ENCODE data around the gene PLS1. TPM values are rescaled to one million over a fixed set of nuclear protein-coding genes. Genes with fewer than 3 reads are reported as not detected.
"Not testable (repeated sequence)": the region's sequence is repeated elsewhere in the genome, so short reads cannot be mapped to it uniquely, and the experiment has no call there.

The PLS1 gene, protein sequence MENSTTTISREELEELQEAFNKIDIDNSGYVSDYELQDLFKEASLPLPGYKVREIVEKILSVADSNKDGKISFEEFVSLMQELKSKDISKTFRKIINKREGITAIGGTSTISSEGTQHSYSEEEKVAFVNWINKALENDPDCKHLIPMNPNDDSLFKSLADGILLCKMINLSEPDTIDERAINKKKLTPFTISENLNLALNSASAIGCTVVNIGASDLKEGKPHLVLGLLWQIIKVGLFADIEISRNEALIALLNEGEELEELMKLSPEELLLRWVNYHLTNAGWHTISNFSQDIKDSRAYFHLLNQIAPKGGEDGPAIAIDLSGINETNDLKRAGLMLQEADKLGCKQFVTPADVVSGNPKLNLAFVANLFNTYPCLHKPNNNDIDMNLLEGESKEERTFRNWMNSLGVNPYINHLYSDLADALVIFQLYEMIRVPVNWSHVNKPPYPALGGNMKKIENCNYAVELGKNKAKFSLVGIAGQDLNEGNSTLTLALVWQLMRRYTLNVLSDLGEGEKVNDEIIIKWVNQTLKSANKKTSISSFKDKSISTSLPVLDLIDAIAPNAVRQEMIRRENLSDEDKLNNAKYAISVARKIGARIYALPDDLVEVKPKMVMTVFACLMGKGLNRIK
- 1.8 TPM for total RNA-seq

- Histone ChIP-seq H3K9me3 (no peaks in the 10 kb centered on the region), H3K27ac (peak within 1 kb of the TSS; percentile 46 to 56), H3K4me3 (peak within 1 kb of the TSS; percentile 67 to 73), H3K27me3 (no peaks in the 10 kb centered on the region), H3K4me1 (peaks cover 0 to 3% of the 10 kb centered on the region in 2 donors), H3K36me3 (no peaks in the 10 kb centered on the region)
- peak; percentile 37 to 89 for DNase-seq (ENCODE audit: low spot score in 2 of 2)
- intact Hi-C loops (cut with DNase I): loop anchor here (1.0 to 5.0 kb wide), 3 partner anchors 17 to 406 kb away; partner anchors contain the start of genes TRPC1 and U2SURP
- no peak for TF ChIP-seq CTCF (IDR thresholded peaks at IDR 0.05)
Measured at GRCh38 chr3:142595951-142596725, at the start of gene PLS1. TSS of gene PLS1 (plus strand) at chr3:142596393. CDS start at chr3:142664238, 67,845 bp downstream.

DNA sequence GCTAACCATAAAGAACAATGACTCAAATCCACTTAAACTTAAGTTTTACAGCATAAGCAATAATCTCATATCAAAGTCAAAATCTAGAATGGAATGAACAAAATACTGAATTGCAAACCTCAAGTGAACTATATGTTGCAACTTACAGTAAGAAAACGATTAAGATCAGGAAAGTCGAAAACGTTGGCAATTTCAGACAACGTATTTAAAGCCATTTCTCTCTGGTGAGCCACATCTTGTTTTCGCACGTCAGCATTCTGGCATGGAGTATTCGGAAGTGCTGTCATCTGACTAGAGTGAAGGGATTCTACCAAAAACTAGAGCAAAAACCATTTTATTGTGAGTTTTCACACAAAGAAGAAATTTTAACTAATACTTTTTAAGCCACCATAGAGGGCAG, 46.2 kb upstream of the PLS1 start:
- Histone ChIP-seq H3K27me3 (no peaks in the 10 kb centered on the region), H3K4me3 (no peak overlapping the region), H3K9me3 (no peaks in the 10 kb centered on the region), H3K27ac (no peak overlapping the region), H3K36me3 (peaks cover 21 to 67% of the 10 kb centered on the region in 2 donors), H3K4me1 (no peaks in the 10 kb centered on the region)
- no peak for DNase-seq (ENCODE audit: low spot score in 2 of 2)
- intact Hi-C loops (cut with DNase I): no loop called here
- TF ChIP-seq CTCF (IDR thresholded peaks at IDR 0.05): no peak

- H3K27me3 ChIP-seq; intact Hi-C loops (cut with DNase I); H3K9me3 ChIP-seq; H3K4me3 ChIP-seq; H3K27ac ChIP-seq; H3K4me1 ChIP-seq; DNase-seq (ENCODE audit: low spot score in 2 of 2): not testable (repeated sequence)
- peaks cover 35 to 76% of the 10 kb centered on the region in 2 donors for H3K36me3 ChIP-seq
Measured at GRCh38 chr3:142552579-142552978, 43.6 kb upstream of the PLS1 start.

DNA sequence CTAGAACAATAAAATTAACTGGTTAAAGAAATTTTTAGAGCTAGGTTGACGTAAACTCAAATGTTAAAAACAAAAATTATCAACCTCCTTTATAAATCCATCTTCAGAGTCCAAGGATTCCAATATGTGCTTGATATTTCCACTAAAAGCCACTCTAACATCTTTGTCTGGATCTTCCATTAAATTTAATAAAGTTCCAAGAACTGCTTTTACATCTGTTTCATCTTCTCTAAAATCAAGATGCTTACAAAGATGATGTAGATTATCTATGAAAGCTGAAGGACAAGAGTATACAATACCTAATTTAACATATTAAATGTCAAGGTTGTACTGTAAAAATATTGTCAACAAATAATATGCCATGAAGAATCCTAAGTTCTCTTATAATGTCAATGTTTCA, 42.5 kb upstream of the PLS1 start:
- H3K9me3 ChIP-seq: no peaks in the 10 kb centered on the region
- H3K27me3 ChIP-seq: no peaks in the 10 kb centered on the region
- H3K4me1 ChIP-seq: no peaks in the 10 kb centered on the region
- intact Hi-C loops (cut with DNase I): no loop called here
- no peak overlapping the region for H3K27ac ChIP-seq
- TF ChIP-seq CTCF (IDR thresholded peaks at IDR 0.05): no peak
- peaks cover 36 to 73% of the 10 kb centered on the region in 2 donors for H3K36me3 ChIP-seq
- no peak for DNase-seq (ENCODE audit: low spot score in 2 of 2)
- H3K4me3 ChIP-seq: no peak overlapping the region

DNA sequence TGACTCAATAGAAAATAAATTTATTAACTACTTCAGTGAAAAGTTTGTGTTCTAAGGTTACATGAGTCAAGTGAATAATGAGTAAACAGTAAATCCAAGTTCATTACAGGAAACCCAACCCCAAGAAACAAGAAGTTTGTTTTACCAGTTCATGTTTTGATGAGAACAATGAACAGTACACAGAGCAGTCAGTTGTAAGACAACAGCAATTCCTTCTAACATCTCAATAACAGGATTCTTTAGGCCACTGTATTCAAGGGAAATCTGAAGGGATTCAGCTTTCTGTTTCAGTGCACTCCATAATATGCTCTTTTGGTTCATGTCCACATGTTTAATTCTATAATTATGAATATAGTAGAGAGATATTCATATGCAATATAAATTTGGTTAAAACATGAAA, 36.1 kb upstream of the PLS1 start:
- Histone ChIP-seq H3K9me3 (no peaks in the 10 kb centered on the region), H3K27me3 (no peaks in the 10 kb centered on the region), H3K4me3 (no peak overlapping the region), H3K27ac (no peak overlapping the region), H3K4me1 (no peaks in the 10 kb centered on the region), H3K36me3 (peaks cover 30 to 49% of the 10 kb centered on the region in 2 donors)
- no peak for TF ChIP-seq CTCF (IDR thresholded peaks at IDR 0.05)
- no peak for DNase-seq (ENCODE audit: low spot score in 2 of 2)
- intact Hi-C loops (cut with DNase I): no loop called here

Measured in ascending aorta (tissue), 2 donors.